H9 (cell line): ENCODE measurements around the gene CREG1. TPM values are rescaled to one million over a fixed set of nuclear protein-coding genes. Genes with fewer than 3 reads are reported as not detected.

Experiments
- DNase-seq: peaks from one replicate; pipeline ENCODE4 v3.0.0-alpha.2; 2017
- H2AFZ ChIP-seq: one replicate; pipeline ENCODE4 v1.6.1; 2013; ENCODE audit warnings: mild to moderate bottlenecking, low read length, control low read depth, moderate library complexity
- H2AK5ac ChIP-seq: 2 replicates; pipeline ENCODE4 v1.6.1; 2013; ENCODE audit warnings: low read length, control low read depth, mixed read lengths; ENCODE audit not compliant: insufficient read length
- H2BK120ac ChIP-seq: one replicate; pipeline ENCODE4 v1.6.1; 2013; ENCODE audit warnings: low read depth, mild to moderate bottlenecking, low read length, control low read depth, inconsistent platforms; ENCODE audit not compliant: poor library complexity, severe bottlenecking
- H2BK12ac ChIP-seq: 2 replicates; pipeline ENCODE4 v1.6.1; 2013; ENCODE audit warnings: low read length, control low read depth, mixed read lengths, low read depth; ENCODE audit not compliant: insufficient read length
- H2BK15ac ChIP-seq: 2 replicates; pipeline ENCODE4 v1.6.1; 2013; ENCODE audit warnings: low read depth, low read length, control low read depth
- H2BK20ac ChIP-seq: one replicate; pipeline ENCODE4 v1.6.1; 2013; ENCODE audit warnings: low read depth, mild to moderate bottlenecking, low read length, control low read depth, inconsistent platforms; ENCODE audit not compliant: poor library complexity, severe bottlenecking
- H2BK5ac ChIP-seq: 2 replicates; pipeline ENCODE4 v1.6.1; 2013; ENCODE audit warnings: low read length, control low read depth, mixed read lengths; ENCODE audit not compliant: insufficient read length
- H3K14ac ChIP-seq: 2 replicates; pipeline ENCODE4 v1.6.1; 2013; ENCODE audit warnings: low read length, control low read depth; ENCODE audit not compliant: insufficient read depth
- H3K18ac ChIP-seq: 2 replicates; pipeline ENCODE4 v1.6.1; 2013; ENCODE audit warnings: low read depth, mild to moderate bottlenecking, mixed read lengths, low read length, control low read depth; ENCODE audit not compliant: insufficient read length
- H3K23ac ChIP-seq: 2 replicates; pipeline ENCODE4 v1.6.1; 2013; ENCODE audit warnings: low read length, control low read depth, mixed read lengths, low read depth; ENCODE audit not compliant: insufficient read length
- H3K23me2 ChIP-seq: 2 replicates; pipeline ENCODE4 v1.6.1; 2013; ENCODE audit warnings: low read depth, mild to moderate bottlenecking, mixed read lengths, low read length, control low read depth; ENCODE audit not compliant: insufficient read length, poor library complexity, severe bottlenecking
- H3K27ac ChIP-seq: 2 replicates; pipeline ENCODE4 v1.5.1; 2013; ENCODE audit warnings: low read length, control low read depth, mixed read lengths, low read depth; ENCODE audit not compliant: insufficient read length
- H3K27me3 ChIP-seq: 2 replicates; pipeline ENCODE4 v1.6.1; 2013; ENCODE audit warnings: low read length, control low read depth, inconsistent platforms; ENCODE audit not compliant: insufficient read depth
- H3K4ac ChIP-seq: 2 replicates; pipeline ENCODE4 v1.6.1; 2013; ENCODE audit warnings: low read depth, mild to moderate bottlenecking, control low read depth, inconsistent platforms, low read length, moderate library complexity
- H3K4me1 ChIP-seq: 2 replicates; pipeline ENCODE4 v1.6.1; 2013; ENCODE audit warnings: low read length, control low read depth, inconsistent platforms; ENCODE audit not compliant: insufficient read depth
- H3K4me2 ChIP-seq: 2 replicates; pipeline ENCODE4 v1.6.1; 2013; ENCODE audit warnings: low read length, control low read depth, mixed read lengths; ENCODE audit not compliant: insufficient read length, insufficient read depth
- H3K56ac ChIP-seq: 2 replicates; pipeline ENCODE4 v1.6.1; 2013; ENCODE audit warnings: low read depth, mild to moderate bottlenecking, mixed read lengths, low read length, control low read depth; ENCODE audit not compliant: insufficient read length
- H3K79me1 ChIP-seq: 2 replicates; pipeline ENCODE4 v1.6.1; 2013; ENCODE audit warnings: low read depth, mild to moderate bottlenecking, moderate library complexity, low read length, control low read depth, inconsistent platforms; ENCODE audit not compliant: insufficient read depth, poor library complexity, severe bottlenecking
- H3K79me2 ChIP-seq: 2 replicates; pipeline ENCODE4 v1.6.1; 2013; ENCODE audit warnings: low read length, control low read depth, inconsistent platforms; ENCODE audit not compliant: insufficient read depth
- H3K9ac ChIP-seq: 2 replicates; pipeline ENCODE4 v1.6.1; 2013; ENCODE audit warnings: low read length, control low read depth, mixed read lengths; ENCODE audit not compliant: insufficient read length; ENCODE audit errors: extremely low read depth
- H3K9me3 ChIP-seq: one replicate; pipeline ENCODE4 v1.6.1; 2013; ENCODE audit warnings: low read depth, low read length, inconsistent platforms; ENCODE audit not compliant: control insufficient read depth
- H3T11ph ChIP-seq: one replicate; pipeline ENCODE4 v1.6.1; 2013; ENCODE audit warnings: mild to moderate bottlenecking, low read length, control low read depth, inconsistent platforms
- H4K20me1 ChIP-seq: one replicate; pipeline ENCODE4 v1.6.1; 2013; ENCODE audit not compliant: control insufficient read depth, insufficient read length, insufficient read depth
- H4K5ac ChIP-seq: 2 replicates; pipeline ENCODE4 v1.6.1; 2013; ENCODE audit warnings: low read depth, mild to moderate bottlenecking, mixed read lengths, low read length, control low read depth; ENCODE audit not compliant: insufficient read length
- H4K8ac ChIP-seq: replicated peaks from 2 replicates; pipeline ENCODE4 v1.6.1; 2013; ENCODE audit warnings: low read length, control low read depth, mixed read lengths, low read depth; ENCODE audit not compliant: insufficient read length
- H4K91ac ChIP-seq: 2 replicates; pipeline ENCODE4 v1.6.1; 2013; ENCODE audit warnings: low read depth, mild to moderate bottlenecking, moderate library complexity, mixed read lengths, low read length, control low read depth; ENCODE audit not compliant: insufficient read length
- H3K27ac Mint-ChIP-seq, 3 experiments: 2 replicates in 2 of 3; 3 replicates in 1 of 3; pipeline ENCODE4 v1.8.0; 2020 to 2021; ENCODE audit warnings: mixed read lengths in 3 of 3, mild to moderate bottlenecking in 1 of 3, moderate library complexity in 1 of 3
- H3K27me3 Mint-ChIP-seq: 2 replicates; pipeline ENCODE4 v1.8.0; 2021; ENCODE audit warnings: low read depth, mild to moderate bottlenecking, moderate library complexity, mixed read lengths
- H3K36me3 Mint-ChIP-seq, 3 experiments: 2 replicates in 2 of 3; 3 replicates in 1 of 3; pipeline ENCODE4 v1.8.0; 2020 to 2021; ENCODE audit warnings: low read depth in 3 of 3, mixed read lengths in 3 of 3; ENCODE audit not compliant: insufficient read depth in 1 of 3
- H3K4me1 Mint-ChIP-seq, 2 experiments: 2 replicates each; pipeline ENCODE4 v1.8.0; 2020; ENCODE audit warnings: mixed read lengths in 2 of 2
- H3K4me3 Mint-ChIP-seq, 2 experiments: 2 replicates in 1 of 2; 3 replicates in 1 of 2; pipeline ENCODE4 v1.8.0; 2020 to 2021; ENCODE audit warnings: mild to moderate bottlenecking in 2 of 2, mixed read lengths in 2 of 2, moderate library complexity in 1 of 2
- H3K9me3 Mint-ChIP-seq, 2 experiments: 2 replicates in 1 of 2; 3 replicates in 1 of 2; pipeline ENCODE4 v1.8.0; 2020; ENCODE audit warnings: mild to moderate bottlenecking in 2 of 2, mixed read lengths in 2 of 2, moderate library complexity in 1 of 2
- CTCF ChIP-seq: fragments of 200-600 bp; sonication (generic); conservative IDR thresholded peaks from 3 replicates; pipeline ENCODE4 v1.8.0; 2021; ENCODE audit warnings: antibody characterized with exemption, mild to moderate bottlenecking
- WGBS: extraction: QIAGEN DNeasy Blood & Tissue Kit; methylation state at CpG from one replicate; pipeline ENCODE4 v1.1.7; 2013; ENCODE audit warnings: missing lambda C conversion rate, low lambda C conversion rate, mixed read lengths; ENCODE audit not compliant: insufficient read length; ENCODE audit errors: extremely low coverage; 5-methylcytosine and 5-hydroxymethylcytosine counted together
- total RNA-seq: library from RNA; stranded (reverse); gene quantifications from 2 replicates; pipeline ENCODE4 v1.2.1, GENCODE V29; 2021

CREG1 gene
- total RNA-seq, 1 experiment from 2014 or later, result 19.8 TPM

- Mint-ChIP-seq H3K27ac (no peak overlapping the region), H3K4me3 (no peak overlapping the region), H3K27me3 (peaks cover 3% of the 10 kb centered on the region), H3K36me3 (no peaks in the 10 kb centered on the region), H3K9me3 (no peaks in the 10 kb centered on the region), H3K4me1 (peaks cover 16 to 30% of the 10 kb centered on the region in 2 experiments)
- Histone ChIP-seq H2BK12ac (no peak overlapping the region), H3K23me2 (no peaks in the 10 kb centered on the region), H2BK20ac (no peak overlapping the region), H3T11ph (no peak overlapping the region), H4K91ac (no peak overlapping the region), H3K18ac (no peak overlapping the region), H3K14ac (no peak overlapping the region), H2BK5ac (no peak overlapping the region), H4K5ac (no peak overlapping the region), H3K79me2 (no peaks in the 10 kb centered on the region), H4K8ac (no peak overlapping the region), H3K4me2 (no peak overlapping the region), H3K9ac (no peak overlapping the region), H2AFZ (no peak overlapping the region), H3K27me3 (no peaks in the 10 kb centered on the region), H3K4me1 (peaks cover 9% of the 10 kb centered on the region; the same call in 1 of the 2 replicates), H3K27ac (no peak overlapping the region), H2AK5ac (no peak overlapping the region), H3K9me3 (no peaks in the 10 kb centered on the region), H2BK15ac (no peak overlapping the region), H3K23ac (no peak overlapping the region), H3K79me1 (no peaks in the 10 kb centered on the region), H2BK120ac (no peak overlapping the region), H3K56ac (no peak overlapping the region), H3K4ac (no peak overlapping the region), H4K20me1 (no peaks in the 10 kb centered on the region)
- TF ChIP-seq CTCF, result no peak
- no peak for DNase-seq
- WGBS, result no CpG with 5 or more reads among the region's 3 CpGs
These were observed 45.8 kb downstream of the CREG1 start for GRCh38 chr1:167507719-167508118.
